Glutamatergic neuron (in vitro differentiated cells): ENCODE data around the gene BTG2. TPM values are rescaled to one million over a fixed set of nuclear protein-coding genes. Genes with fewer than 3 reads are reported as not detected.
"Not testable (repeated sequence)": the region's sequence is repeated elsewhere in the genome, so short reads cannot be mapped to it uniquely, and the experiment has no call there.

ENCODE experiments used
- DNase-seq: peaks from one replicate; pipeline ENCODE4 v3.0.0; 2022
- H3K27ac Mint-ChIP-seq: one replicate; pipeline ENCODE4 v1.8.0; 2020; ENCODE audit warnings: mild to moderate bottlenecking, mixed read lengths, inconsistent platforms; ENCODE audit not compliant: unreplicated experiment
- H3K27me3 Mint-ChIP-seq: one replicate; pipeline ENCODE4 v1.8.0; 2020; ENCODE audit warnings: mild to moderate bottlenecking, moderate library complexity, mixed read lengths, inconsistent platforms; ENCODE audit not compliant: unreplicated experiment
- H3K36me3 Mint-ChIP-seq: one replicate; pipeline ENCODE4 v1.8.0; 2020; ENCODE audit warnings: mild to moderate bottlenecking, mixed read lengths, inconsistent platforms; ENCODE audit not compliant: unreplicated experiment
- H3K4me1 Mint-ChIP-seq: one replicate; pipeline ENCODE4 v1.8.0; 2020; ENCODE audit warnings: mild to moderate bottlenecking, low read depth, mixed read lengths, inconsistent platforms; ENCODE audit not compliant: unreplicated experiment
- H3K4me3 Mint-ChIP-seq: one replicate; pipeline ENCODE4 v1.8.0; 2020; ENCODE audit warnings: mild to moderate bottlenecking, mixed read lengths, inconsistent platforms; ENCODE audit not compliant: unreplicated experiment
- H3K9me3 Mint-ChIP-seq: one replicate; pipeline ENCODE4 v1.8.0; 2020; ENCODE audit warnings: mild to moderate bottlenecking, moderate library complexity, mixed read lengths, inconsistent platforms; ENCODE audit not compliant: unreplicated experiment
- total RNA-seq: library from RNA; stranded (reverse); fragmentation: NEBNext Ultra II Directional; extraction: Animal tissue kit (Norgen Biotek cat#: 25700); gene quantifications from one replicate; pipeline ENCODE4 v1.2.1, GENCODE V29; 2021; ENCODE audit not compliant: unreplicated experiment
- TF ChIP-seq, protein P1 (sequence below): fragments of 200-600 bp; sonication (generic); IDR thresholded peaks from one replicate; pipeline ENCODE4 v1.5.0; 2021; ENCODE audit not compliant: partially characterized antibody, unreplicated experiment

Gene BTG2
- total RNA-seq, 1 donor from 2014 or later: 88.6 TPM

DNA sequence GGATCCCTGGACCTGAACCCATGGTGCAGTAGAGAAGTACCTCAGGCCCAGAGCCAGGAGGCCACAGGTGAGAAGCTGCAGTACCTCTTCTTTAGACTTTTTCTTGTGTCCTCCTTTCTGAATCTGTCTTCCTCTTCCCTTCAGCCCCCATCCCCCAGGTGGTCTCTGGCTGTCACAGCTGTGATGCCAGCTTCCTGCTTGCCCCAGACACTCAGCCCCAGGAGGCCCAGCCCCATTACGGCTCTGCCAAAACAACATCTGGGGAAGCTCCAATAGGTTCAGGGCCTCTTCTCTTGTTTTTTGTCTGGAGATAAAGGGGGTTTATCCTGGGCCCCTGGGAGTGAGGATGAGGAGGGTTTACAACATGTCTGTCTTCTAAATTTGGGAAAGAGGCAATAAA lies 9.5 kb upstream of the BTG2 start:
- Mint-ChIP-seq H3K27ac (peak overlapping the region; percentile 97), H3K36me3 (no peaks in the 10 kb centered on the region), H3K4me1 (peaks cover 57% of the 10 kb centered on the region), H3K4me3 (no peak overlapping the region), H3K27me3 (peaks cover 10% of the 10 kb centered on the region), H3K9me3 (peaks cover 2% of the 10 kb centered on the region)
- DNase-seq: no peak
- TF ChIP-seq, protein P1, sequence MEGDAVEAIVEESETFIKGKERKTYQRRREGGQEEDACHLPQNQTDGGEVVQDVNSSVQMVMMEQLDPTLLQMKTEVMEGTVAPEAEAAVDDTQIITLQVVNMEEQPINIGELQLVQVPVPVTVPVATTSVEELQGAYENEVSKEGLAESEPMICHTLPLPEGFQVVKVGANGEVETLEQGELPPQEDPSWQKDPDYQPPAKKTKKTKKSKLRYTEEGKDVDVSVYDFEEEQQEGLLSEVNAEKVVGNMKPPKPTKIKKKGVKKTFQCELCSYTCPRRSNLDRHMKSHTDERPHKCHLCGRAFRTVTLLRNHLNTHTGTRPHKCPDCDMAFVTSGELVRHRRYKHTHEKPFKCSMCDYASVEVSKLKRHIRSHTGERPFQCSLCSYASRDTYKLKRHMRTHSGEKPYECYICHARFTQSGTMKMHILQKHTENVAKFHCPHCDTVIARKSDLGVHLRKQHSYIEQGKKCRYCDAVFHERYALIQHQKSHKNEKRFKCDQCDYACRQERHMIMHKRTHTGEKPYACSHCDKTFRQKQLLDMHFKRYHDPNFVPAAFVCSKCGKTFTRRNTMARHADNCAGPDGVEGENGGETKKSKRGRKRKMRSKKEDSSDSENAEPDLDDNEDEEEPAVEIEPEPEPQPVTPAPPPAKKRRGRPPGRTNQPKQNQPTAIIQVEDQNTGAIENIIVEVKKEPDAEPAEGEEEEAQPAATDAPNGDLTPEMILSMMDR: no peak

GRCh38 chr1:203296460-203297073 lies 8.8 kb upstream of the BTG2 start:
- DNase-seq: no peak
- Mint-ChIP-seq H3K9me3 (peaks cover 3% of the 10 kb centered on the region), H3K4me3 (peak overlapping the region; percentile 78), H3K36me3 (no peaks in the 10 kb centered on the region), H3K4me1 (peaks cover 49% of the 10 kb centered on the region), H3K27ac (peak overlapping the region; percentile 97), H3K27me3 (peaks cover 10% of the 10 kb centered on the region)
- TF ChIP-seq, protein P1: no peak

DNA sequence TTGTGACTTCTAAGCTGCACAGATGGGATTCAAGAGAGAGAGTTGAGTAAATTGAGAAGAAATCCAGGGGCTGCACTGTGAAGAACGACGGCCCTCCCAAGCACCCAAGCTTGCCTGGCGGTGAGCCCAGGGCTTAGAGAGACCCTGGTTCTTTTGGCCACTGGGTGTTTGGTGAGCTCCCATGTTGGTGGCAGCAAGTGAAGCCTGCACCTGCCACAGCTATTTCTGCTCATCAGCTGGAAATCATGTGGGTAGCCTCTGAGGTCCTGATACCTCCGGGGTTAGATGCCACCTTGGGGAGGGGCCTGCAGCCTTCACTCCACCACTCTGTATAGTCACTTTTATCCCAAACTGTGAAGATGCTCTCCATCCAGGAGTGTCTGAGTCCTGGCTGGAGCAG lies 6.2 kb upstream of the BTG2 start:
- Mint-ChIP-seq H3K27ac (no peak overlapping the region), H3K36me3 (peaks cover 4% of the 10 kb centered on the region), H3K4me1 (peaks cover 50% of the 10 kb centered on the region), H3K4me3 (no peak overlapping the region), H3K9me3 (peaks cover 5% of the 10 kb centered on the region), H3K27me3 (peaks cover 14% of the 10 kb centered on the region)
- no peak for DNase-seq
- TF ChIP-seq, protein P1: no peak

DNA sequence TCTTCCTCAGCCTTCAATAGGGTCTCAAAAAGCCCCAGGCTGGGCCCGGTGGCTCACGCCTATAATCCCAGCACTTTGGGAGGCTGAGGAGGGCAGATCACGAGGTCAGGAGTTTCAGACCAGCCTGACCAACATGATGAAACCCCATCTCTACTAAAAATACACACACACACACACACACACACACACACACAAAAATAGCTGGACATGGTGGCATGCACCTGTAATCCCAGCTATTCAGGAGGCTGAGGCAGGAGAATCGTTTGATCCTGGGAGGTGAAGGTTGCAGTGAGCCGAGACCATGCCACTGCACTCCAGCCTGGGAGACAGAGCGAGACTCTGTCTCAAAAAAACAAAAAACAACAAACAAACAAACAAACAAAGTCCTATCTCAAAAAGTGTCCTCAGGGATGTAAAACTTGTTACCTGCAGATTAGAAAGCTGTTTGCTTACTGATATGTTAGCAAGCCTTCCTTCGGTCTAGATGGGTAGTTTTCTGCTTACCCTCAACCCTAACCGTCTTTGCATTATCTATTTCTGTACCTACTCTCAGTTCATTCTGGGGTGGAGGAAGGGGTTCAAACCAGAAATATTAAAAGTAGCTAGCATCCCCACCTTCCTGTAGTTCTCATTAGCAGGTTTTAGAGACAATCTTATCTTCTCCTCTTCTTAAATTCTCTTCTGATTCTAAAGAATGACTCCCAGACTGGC lies 5.4 kb upstream of the BTG2 start:
- Mint-ChIP-seq H3K27me3 (peaks cover 19% of the 10 kb centered on the region), H3K9me3 (peaks cover 11% of the 10 kb centered on the region), H3K4me1 (peaks cover 54% of the 10 kb centered on the region)
- H3K36me3 Mint-ChIP-seq, DNase-seq, H3K27ac Mint-ChIP-seq, H3K4me3 Mint-ChIP-seq: not testable (repeated sequence)

GRCh38 chr1:203300441-203301330 lies 4.6 kb upstream of the BTG2 start:
- H3K4me1 Mint-ChIP-seq: peaks cover 47% of the 10 kb centered on the region
- H3K4me3 Mint-ChIP-seq: no peak overlapping the region
- TF ChIP-seq, protein P1: no peak
- peaks cover 4% of the 10 kb centered on the region for H3K36me3 Mint-ChIP-seq
- no peak for DNase-seq
- no peak overlapping the region for H3K27ac Mint-ChIP-seq
- peaks cover 12% of the 10 kb centered on the region for H3K9me3 Mint-ChIP-seq
- H3K27me3 Mint-ChIP-seq: peaks cover 21% of the 10 kb centered on the region
